GM18951 (cell line): ENCODE measurements around the gene MCU.
"Not testable (repeated sequence)": the region's sequence is repeated elsewhere in the genome, so short reads cannot be mapped to it uniquely, and the experiment has no call there.

Experiments used
- POLR2A ChIP-seq: IDR thresholded peaks from 4 replicates; pipeline ENCODE4 v1.6.1; 2011; ENCODE audit warnings: mild to moderate bottlenecking; ENCODE audit not compliant: insufficient read length, insufficient read depth; ENCODE audit errors: extremely low read depth
- in situ Hi-C: fragments of 300-500 bp; cut with MboI; formaldehyde crosslinking; loops from one replicate; pipeline ENCODE4 v1.12.0; 2022; ENCODE audit warnings: low sequenced_read_pairs, mixed read lengths, inconsistent platforms; ENCODE audit not compliant: unreplicated experiment

MCU gene

DNA sequence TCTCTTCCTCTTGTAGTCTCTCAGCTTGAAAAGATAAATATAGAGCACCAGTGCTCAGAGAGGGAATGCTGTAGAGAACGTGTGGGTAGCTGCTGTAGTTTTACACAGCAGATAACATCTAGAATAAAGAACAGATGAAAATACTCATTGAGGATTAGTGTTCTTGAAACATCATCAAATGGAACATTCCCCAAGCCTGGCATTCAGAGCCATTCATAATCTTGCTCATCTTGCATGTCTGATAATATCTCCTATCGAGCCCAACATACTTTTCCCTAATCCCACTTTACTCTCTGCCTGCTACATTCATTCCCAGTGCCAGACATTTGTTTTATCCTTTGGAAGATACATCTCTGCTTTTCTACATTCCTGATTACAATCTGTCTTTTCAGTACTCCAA lies 35.2 kb downstream of the MCU start:
- no peak for TF ChIP-seq POLR2A
- in situ Hi-C loops, result no loop called here

DNA sequence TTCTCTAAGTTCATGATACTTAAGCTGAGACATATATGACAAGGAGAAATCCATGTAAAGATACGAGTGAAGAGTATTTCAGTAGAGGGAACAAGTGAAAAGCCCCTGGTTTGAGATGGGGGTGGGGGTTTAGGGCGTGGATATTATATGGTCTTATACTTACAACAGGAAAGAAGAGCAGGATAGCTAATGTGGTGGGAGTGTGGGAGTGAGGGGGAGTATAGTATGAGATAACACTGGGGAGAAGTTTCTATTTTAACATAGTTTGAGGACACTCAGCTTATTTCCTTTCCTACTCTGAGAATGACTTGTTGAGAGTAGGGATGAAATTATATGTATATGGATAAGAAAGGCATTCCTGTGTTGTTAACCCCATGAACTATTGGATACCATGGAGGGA lies 36.5 kb downstream of the MCU start:
- in situ Hi-C loops, result no loop called here
- TF ChIP-seq POLR2A, result no peak

DNA sequence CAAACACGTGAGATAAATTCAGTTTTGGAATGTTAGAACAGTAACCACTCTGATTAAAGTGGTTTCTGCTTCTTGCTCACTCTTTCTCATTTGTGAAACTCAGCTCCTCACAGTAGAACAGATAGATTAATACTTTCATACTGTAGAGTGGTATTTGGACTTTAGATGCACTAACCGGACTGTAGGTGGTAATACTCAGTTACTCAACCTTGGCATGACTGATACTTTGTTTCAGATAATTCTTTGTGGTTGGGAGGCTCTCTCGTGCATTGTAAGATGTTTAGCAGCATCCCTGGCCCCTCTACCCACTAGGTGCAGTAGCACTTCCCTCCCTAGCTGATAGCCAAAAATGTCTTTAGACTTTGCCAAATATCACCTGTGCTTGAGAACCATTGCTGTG lies 37.6 kb downstream of the MCU start:
- TF ChIP-seq POLR2A, result no peak
- in situ Hi-C loops, result no loop called here

DNA sequence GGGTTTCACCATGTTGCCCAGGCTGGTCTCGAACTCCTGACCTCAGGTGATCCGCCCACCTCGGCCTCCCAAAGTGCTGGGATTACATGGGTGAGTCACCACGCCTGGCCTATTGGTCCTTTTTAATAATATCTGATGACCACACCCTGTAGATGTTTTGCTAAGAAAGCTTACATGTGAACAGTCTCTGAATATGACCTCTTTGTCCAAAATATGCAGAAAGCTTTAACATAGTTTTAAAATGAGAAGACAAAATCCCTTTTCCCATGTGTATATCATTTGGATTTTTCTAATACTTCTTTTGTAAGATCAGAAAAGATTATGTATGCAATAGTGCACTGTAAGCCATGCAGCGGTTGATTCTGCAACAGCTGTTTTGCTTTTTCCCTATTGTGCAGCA lies 38.5 kb downstream of the MCU start:
- TF ChIP-seq POLR2A, result no peak
- in situ Hi-C loops, result no loop called here

DNA sequence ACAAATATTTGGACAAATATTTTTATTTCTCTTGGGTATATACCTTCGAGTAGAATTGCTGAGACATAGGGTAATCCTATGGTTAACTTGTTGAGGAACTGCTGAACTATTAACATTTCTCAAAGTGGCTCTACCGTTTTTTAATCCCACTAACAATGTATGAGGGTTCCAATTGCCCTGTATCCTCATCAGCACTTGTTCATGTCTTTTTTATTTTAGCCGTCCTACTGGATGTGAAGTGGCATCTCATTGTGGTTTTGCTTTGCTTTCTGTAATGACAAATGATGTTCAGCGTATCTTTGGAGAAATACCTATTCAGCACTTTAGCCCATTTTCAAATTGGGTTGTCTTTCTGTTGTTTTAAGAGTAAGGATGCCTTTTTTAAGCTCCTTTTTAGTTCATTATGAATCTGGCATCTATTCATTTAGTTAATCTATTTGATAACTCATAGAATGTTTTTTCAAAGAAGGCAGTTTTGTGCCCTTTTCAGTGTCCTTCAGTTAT lies 40.0 kb downstream of the MCU start:
- in situ Hi-C loops, result no loop called here
- TF ChIP-seq POLR2A, result no peak

DNA sequence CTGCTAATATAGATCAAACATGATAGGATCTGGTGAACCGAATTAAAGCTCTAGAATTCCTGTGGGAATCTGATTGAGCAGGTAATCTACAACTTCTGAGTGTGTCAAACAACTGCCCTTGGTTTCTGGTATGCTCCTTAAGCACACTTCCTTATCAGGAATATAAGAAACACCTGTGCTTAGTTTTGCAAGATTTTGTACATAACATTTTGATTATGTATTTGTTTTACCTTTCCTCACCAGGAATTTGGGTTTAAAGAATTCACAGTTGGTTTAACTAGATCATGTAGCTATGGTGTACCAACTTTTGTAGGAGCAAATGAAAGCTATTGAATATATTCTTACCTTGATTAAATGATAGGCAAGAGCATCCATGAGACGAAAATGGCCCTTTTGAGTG lies 40.6 kb downstream of the MCU start:
- in situ Hi-C loops, result no loop called here
- TF ChIP-seq POLR2A, result no peak

DNA sequence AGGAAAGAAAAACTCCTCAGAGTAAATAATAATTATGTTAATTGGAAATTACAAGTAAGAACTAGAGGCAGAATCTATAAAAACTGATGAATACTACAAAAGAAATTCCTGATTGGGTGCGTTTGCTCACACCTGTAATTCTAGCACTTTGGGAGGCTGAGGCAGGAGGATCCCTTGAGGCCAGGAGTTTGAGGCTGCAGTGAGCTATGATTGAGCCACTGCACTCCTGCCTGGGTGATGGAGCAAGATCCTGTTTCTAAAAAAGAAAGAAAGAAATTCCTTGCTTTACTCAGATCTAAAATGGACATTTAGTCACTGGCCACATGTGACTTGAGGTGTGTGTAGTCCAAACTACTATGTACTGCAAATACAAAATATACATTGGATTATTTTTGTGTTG lies 42.0 kb downstream of the MCU start:
- in situ Hi-C loops, result no loop called here
- no peak for TF ChIP-seq POLR2A

DNA sequence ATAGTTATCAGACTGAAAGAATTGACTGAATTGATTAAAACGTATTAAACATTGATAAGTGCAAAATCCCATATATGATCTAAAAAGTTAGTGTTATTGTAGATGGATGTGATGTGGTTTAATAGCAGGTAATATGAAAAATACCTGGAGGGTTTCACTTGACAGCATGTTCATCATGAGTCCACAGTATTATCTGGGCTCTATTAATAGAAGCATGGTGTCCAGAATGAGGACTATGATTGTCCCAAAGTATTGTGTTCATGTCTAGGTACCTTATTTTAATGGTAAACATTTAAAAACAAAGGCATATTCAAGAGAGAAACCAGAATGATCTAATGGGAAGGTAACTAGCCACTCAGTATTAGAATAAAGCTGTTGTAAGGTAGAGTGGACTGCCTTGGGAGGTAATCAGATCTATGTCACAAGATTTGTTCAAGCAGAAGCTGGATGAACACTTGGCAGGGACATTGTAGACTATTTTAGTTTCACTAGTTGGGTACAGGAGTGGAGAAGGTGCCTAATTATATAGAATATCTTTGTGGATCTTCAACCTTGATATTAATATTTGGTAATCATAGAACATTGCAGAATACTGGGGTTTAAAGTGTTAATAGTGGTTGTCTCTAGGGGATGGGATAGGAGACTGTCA lies 43.5 kb downstream of the MCU start:
- no peak for TF ChIP-seq POLR2A

DNA sequence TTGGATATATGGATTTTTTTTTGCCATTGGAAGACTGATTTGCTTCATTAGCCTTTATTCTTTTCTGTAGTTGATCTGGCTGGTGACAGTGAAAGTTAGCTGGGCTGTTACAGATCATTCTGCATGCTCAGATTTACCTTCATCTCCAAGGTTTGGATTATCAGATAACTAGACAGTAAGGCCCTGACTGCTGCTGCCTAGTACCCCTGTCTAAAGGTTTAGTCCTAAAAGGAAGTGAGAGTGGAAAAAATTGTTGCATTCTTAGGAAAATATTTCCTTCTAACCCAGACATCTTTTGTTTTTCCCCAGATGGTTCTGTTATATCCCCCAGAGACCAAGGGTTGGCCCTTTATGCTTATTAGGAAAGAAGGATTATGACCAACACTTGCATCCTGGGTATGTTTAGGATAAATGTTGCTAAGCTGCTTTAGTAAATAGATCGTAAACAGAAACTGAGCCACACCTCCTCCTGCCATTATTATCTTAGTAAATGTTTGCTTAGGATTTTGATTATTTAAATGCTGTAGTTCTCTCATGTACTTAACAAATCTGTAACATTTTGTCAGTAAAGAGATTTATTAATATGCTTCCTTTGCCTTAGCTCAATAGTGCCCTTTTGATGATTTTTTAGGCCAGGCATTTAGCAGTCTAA lies 44.4 kb downstream of the MCU start:
- in situ Hi-C loops, result no loop called here
- TF ChIP-seq POLR2A, result no peak

More for the DNA sequence above, 43.5 kb downstream of the MCU start:
- in situ Hi-C loops, result no loop called here

DNA sequence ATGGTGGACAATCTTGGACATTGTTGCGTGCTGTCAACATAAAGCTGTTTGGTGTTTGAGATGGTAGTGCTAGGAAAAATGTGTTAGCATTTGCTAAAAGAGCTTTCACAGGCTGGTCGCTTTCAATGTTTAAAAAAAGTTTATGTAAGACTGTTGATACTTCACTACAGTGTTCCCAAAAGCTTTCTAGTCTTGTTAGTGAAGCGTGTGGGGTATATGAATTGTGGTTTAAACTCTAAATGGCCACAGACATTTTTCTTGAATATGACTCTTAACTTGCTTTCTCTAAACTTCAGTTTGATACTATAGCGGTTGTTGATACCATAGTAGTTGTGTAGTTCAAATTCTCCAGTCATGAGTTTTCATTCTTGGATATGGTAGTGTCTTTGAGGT lies 44.9 kb downstream of the MCU start:
- TF ChIP-seq POLR2A, result no peak
- in situ Hi-C loops, result no loop called here

DNA sequence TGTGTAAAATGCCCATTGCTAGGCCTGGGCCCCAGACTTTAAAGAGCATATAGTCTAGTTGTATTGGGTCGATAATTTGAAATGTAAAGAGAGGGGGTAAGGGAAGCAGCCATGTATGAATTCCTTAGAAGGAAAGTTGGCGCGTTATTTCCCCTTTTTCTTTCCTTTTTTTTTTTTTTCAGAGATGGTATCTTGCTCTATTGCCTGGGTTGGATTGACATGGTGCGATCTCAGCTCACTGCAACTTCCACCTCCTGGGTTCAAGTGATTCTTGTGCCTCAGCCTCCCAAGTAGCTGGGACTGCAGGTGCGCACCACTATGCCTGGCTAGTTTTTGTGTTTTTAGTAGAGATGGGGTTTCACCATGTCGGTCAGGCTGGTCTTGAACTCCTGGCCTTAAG lies 45.4 kb downstream of the MCU start:
- in situ Hi-C loops, result not testable (repeated sequence)

DNA sequence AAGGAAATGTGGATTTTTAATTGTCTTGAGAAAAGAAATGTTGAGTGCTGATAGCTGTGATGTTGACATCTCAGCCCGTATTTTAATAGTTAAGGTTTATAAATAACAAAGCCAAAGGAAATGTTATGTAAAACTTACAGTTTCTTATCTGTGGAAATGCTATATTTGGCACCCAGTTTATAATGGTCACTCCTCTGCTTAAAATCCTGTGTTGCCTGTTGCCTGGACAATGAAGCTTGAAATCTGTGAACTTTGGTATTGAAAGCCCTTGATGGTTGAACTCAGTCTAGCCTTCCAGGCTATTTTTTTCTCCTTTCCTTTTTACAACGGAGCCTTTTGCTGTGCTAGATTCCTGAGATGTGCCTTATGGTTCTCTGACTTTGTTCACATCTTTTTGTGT lies 46.5 kb downstream of the MCU start:
- no peak for TF ChIP-seq POLR2A

DNA sequence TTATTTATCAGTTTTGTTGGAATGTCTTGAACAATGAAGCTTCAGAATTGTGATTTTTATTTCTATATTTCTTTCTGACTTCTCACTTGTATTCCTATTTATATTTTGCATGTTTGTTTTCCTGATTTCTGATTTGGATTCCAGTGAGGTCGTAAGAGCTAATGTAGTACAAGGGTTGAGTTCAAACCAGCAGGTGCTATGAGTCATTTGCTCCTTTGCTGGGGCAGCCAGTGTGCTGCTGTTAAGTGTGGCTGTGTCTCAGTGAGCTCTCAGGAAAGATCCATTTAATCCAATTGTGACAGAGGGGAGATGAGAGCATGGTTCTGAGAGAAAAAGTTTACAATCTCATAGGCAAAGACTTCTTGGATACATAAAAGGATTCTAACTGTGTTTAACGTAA lies 48.6 kb downstream of the MCU start:
- in situ Hi-C loops, result no loop called here
- no peak for TF ChIP-seq POLR2A

More for the DNA sequence above, 46.5 kb downstream of the MCU start:
- in situ Hi-C loops, result no loop called here

DNA sequence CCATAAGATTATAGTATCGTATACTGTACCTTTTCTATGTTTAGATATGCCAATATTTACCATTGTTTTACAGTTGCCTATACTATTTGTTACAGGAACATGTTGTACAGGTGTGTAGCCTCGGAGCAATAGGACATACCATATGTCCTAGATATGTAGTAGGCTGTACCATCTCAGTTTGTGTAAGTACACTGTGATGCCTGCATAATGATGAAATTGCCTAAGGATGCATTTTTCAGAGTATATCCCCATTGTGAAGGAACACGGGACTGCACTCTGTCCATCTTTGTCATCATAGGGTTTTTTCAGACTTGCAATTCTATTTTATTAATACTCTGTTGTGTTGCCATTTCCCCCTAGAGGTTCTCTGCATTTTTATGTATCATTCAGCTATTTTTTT lies 50.1 kb downstream of the MCU start:
- in situ Hi-C loops, result no loop called here
- TF ChIP-seq POLR2A, result no peak

DNA sequence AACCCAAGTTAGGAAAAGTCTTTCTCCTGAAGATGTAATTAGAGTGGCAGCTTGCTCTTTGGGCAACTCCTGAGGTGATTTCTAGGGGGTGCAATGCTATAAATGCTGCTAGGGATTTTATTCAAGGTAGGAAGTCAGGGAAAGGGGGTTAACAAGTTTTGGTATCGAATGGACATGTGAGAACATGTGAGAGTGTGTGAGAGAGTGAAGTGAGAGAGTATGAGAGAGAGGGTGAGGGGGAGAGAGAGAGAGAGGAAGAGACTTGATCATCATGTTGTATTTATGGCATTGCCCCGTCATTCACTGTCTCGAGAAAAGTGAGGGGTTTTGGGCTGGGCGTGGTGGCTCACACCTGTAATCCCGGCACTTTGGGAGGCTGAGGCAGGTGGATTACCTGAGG lies 50.9 kb downstream of the MCU start:
- in situ Hi-C loops, result no loop called here
- TF ChIP-seq POLR2A, result no peak

DNA sequence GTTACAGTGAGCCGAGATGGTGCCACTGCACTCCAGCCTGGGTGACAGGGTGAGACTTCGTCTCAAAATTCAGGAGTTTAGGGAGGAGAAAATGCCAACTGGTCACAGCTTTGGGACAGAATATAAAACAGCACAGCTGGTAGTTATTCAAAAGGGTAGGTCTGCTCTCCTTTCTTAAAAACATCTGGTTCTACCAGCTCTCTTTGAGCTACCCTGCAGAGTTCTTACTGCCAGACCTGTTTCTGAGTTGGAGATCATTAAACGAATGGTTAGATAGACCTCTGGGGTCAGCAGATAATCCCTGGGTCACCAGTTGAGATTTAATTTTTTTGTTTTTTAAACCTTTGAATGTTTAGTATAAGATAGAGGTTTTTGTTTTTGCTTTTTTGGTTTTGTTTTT lies 52.6 kb downstream of the MCU start:
- in situ Hi-C loops, result no loop called here
- TF ChIP-seq POLR2A, result no peak
